Hepatocyte (in vitro differentiated cells): ENCODE measurements around the gene TBC1D13. TPM values are rescaled to one million over a fixed set of nuclear protein-coding genes. Genes with fewer than 3 reads are reported as not detected.

Experiments
- DNase-seq: peaks from one replicate; pipeline ENCODE4 v3.0.0-alpha.2; 2016; ENCODE audit warnings: low spot score
- H2AFZ ChIP-seq: fragments of 200-600 bp; sonication (generic); 2 replicates; pipeline ENCODE4 v1.6.0; 2016; ENCODE audit warnings: antibody characterized with exemption, mild to moderate bottlenecking
- H3K27ac ChIP-seq: fragments of 200-600 bp; sonication (generic); 2 replicates; pipeline ENCODE4 v1.5.1; 2016; ENCODE audit warnings: mild to moderate bottlenecking
- H3K27me3 ChIP-seq: fragments of 200-600 bp; sonication (generic); 2 replicates; pipeline ENCODE4 v1.6.1; 2016
- H3K36me3 ChIP-seq: fragments of 200-600 bp; sonication (generic); replicated peaks from 2 replicates; pipeline ENCODE4 v1.5.1; 2016; ENCODE audit warnings: low read depth; ENCODE audit not compliant: insufficient read depth
- H3K4me1 ChIP-seq: fragments of 200-600 bp; sonication (generic); 2 replicates; pipeline ENCODE4 v1.5.1; 2016; ENCODE audit warnings: mild to moderate bottlenecking, moderate library complexity; ENCODE audit not compliant: insufficient read depth
- H3K4me2 ChIP-seq: fragments of 200-600 bp; sonication (generic); 2 replicates; pipeline ENCODE4 v1.6.0; 2016
- H3K4me3 ChIP-seq: fragments of 200-600 bp; sonication (generic); 2 replicates; pipeline ENCODE4 v1.5.1; 2016; ENCODE audit warnings: mild to moderate bottlenecking
- H3K79me2 ChIP-seq: fragments of 200-600 bp; sonication (generic); 2 replicates; pipeline ENCODE4 v1.6.0; 2017; ENCODE audit warnings: mild to moderate bottlenecking
- H3K9me2 ChIP-seq: fragments of 200-600 bp; sonication (generic); replicated peaks from 2 replicates; pipeline ENCODE4 v1.6.0; 2017; ENCODE audit warnings: mild to moderate bottlenecking; ENCODE audit not compliant: insufficient read depth
- H3K9me3 ChIP-seq: fragments of 200-600 bp; sonication (generic); 2 replicates; pipeline ENCODE4 v1.5.1; 2016; ENCODE audit warnings: low read depth, mild to moderate bottlenecking
- H4K20me1 ChIP-seq: fragments of 200-600 bp; sonication (generic); 2 replicates; pipeline ENCODE4 v1.6.0; 2016; ENCODE audit warnings: mild to moderate bottlenecking; ENCODE audit not compliant: insufficient read depth, poor library complexity, severe bottlenecking
- CTCF ChIP-seq: fragments of 200-600 bp; sonication (generic); IDR thresholded peaks from 2 replicates; pipeline ENCODE4 v1.5.1; 2016; ENCODE audit warnings: antibody characterized with exemption, mild to moderate bottlenecking; ENCODE audit not compliant: poor library complexity
- EZH2 ChIP-seq: fragments of 200-600 bp; sonication (generic); IDR thresholded peaks from 2 replicates; pipeline ENCODE4 v1.6.1; 2016; ENCODE audit warnings: antibody characterized with exemption, mild to moderate bottlenecking, borderline replicate concordance
- EZH2phosphoT487 ChIP-seq: fragments of 200-600 bp; sonication (generic); IDR thresholded peaks from one replicate; pipeline ENCODE4 v1.6.1; 2018; ENCODE audit warnings: antibody characterized with exemption, mild to moderate bottlenecking, low read depth, moderate library complexity; ENCODE audit not compliant: unreplicated experiment, severe bottlenecking
- WGBS: methylation state at CpG from one replicate; pipeline ENCODE4 v1.1.6; 2016; ENCODE audit warnings: low lambda C conversion rate; ENCODE audit errors: missing lambda C conversion rate; 5-methylcytosine and 5-hydroxymethylcytosine counted together
- polyA plus RNA-seq: library from polyadenylated mRNA; unstranded; fragments of >200 nt; fragmentation: Nextera tagmentation; extraction: Ambion mirVana; gene quantifications from 2 replicates; pipeline ENCODE4 v1.2.1, GENCODE V29; 2016
- total RNA-seq: library from RNA; depleted of rRNA; stranded (reverse); fragments of >200 nt; gene quantifications from 2 replicates; pipeline ENCODE4 v1.2.3, GENCODE V29; 2014

Gene TBC1D13
- total and polyA plus RNA-seq, 2 experiments from 2014 or later: 21.4 to 25.2 TPM

- Histone ChIP-seq H3K36me3 (no peaks in the 10 kb centered on the region), H3K4me3 (no peak overlapping the region), H4K20me1 (no peaks in the 10 kb centered on the region), H3K9me2 (no peaks in the 10 kb centered on the region), H3K4me2 (no peak overlapping the region), H3K9me3 (no peaks in the 10 kb centered on the region), H3K4me1 (peaks cover 7% of the 10 kb centered on the region), H3K27ac (no peak overlapping the region), H3K27me3 (no peaks in the 10 kb centered on the region), H2AFZ (no peak overlapping the region), H3K79me2 (peaks cover 3% of the 10 kb centered on the region)
- TF ChIP-seq EZH2phosphoT487 (no peak), EZH2 (no peak), CTCF (no peak)
- 92% methylated on average over 24 of the region's 24 CpGs for WGBS
- no peak for DNase-seq
Measured at GRCh38 chr9:128820665-128821583, 33.9 kb downstream of the TBC1D13 start.

- H3K9me2 ChIP-seq: no peaks in the 10 kb centered on the region
- H3K4me3 ChIP-seq: no peak overlapping the region
- H3K4me2 ChIP-seq: no peak overlapping the region
- H4K20me1 ChIP-seq: no peaks in the 10 kb centered on the region
- no peak overlapping the region for H3K27ac ChIP-seq
- no peak for TF ChIP-seq EZH2phosphoT487
- TF ChIP-seq EZH2: no peak
- no peak for TF ChIP-seq CTCF
- no peaks in the 10 kb centered on the region for H3K9me3 ChIP-seq
- H2AFZ ChIP-seq: no peak overlapping the region
- DNase-seq: no peak
- peaks cover 3% of the 10 kb centered on the region for H3K79me2 ChIP-seq
- no peaks in the 10 kb centered on the region for H3K36me3 ChIP-seq
- peaks cover 7% of the 10 kb centered on the region for H3K4me1 ChIP-seq
- 88% methylated on average over 16 of the region's 16 CpGs for WGBS
- H3K27me3 ChIP-seq: no peaks in the 10 kb centered on the region
Measured at GRCh38 chr9:128821584-128822406, 34.7 kb downstream of the TBC1D13 start.

- Histone ChIP-seq H3K4me3 (no peak overlapping the region), H3K9me3 (no peaks in the 10 kb centered on the region), H3K4me2 (no peak overlapping the region), H3K27ac (no peak overlapping the region), H2AFZ (no peak overlapping the region), H4K20me1 (no peaks in the 10 kb centered on the region), H3K4me1 (peaks cover 7% of the 10 kb centered on the region), H3K27me3 (no peaks in the 10 kb centered on the region), H3K79me2 (peaks cover 3% of the 10 kb centered on the region), H3K36me3 (no peaks in the 10 kb centered on the region), H3K9me2 (no peaks in the 10 kb centered on the region)
- 96% methylated on average over 22 of the region's 22 CpGs for WGBS
- DNase-seq: no peak
- no peak for TF ChIP-seq EZH2
- TF ChIP-seq CTCF: no peak
- no peak for TF ChIP-seq EZH2phosphoT487
Measured at GRCh38 chr9:128822407-128823042, 35.5 kb downstream of the TBC1D13 start.
